IMR-90 (cell line): Measurements from ENCODE around the gene HEPACAM. TPM values are rescaled to one million over a fixed set of nuclear protein-coding genes. Genes with fewer than 3 reads are reported as not detected.

Experiments
- ATAC-seq: fragments of 200-7000 bp; cut with Tn5 transposase; 2 replicates; pipeline ENCODE4 v1.9.1; 2020; ENCODE audit warnings: low read depth, mild to moderate bottlenecking, moderate library complexity
- BruUV-seq: library from RNA; stranded (reverse); fragments of 400-500 nt; replicated peaks from 2 replicates; lab custom pipeline; 2021; lab: Mats Ljungman, UMichigan
- CTCF ChIA-PET: fragments of 300-600 bp; formaldehyde crosslinking; extraction: SDS; loops from one replicate; lab custom pipeline; 2021; ENCODE audit warnings: antibody characterized with exemption; lab: Yijun Ruan, JAX
- POLR2A ChIA-PET: fragments of 300-600 bp; sonication (Branson Sonifier 250); formaldehyde crosslinking; loops from one replicate; lab custom pipeline; 2022; ENCODE audit warnings: antibody characterized with exemption; ENCODE audit not compliant: unreplicated experiment; lab: Charles Lee
- DNase-seq: peaks from one replicate; pipeline ENCODE4 v3.0.0; 2013
- H2AFZ ChIP-seq: replicated peaks from 2 replicates; pipeline ENCODE3; 2013; ENCODE audit warnings: low read length, mild to moderate bottlenecking; ENCODE audit not compliant: poor library complexity
- H2AK5ac ChIP-seq: 2 replicates; pipeline ENCODE4 v1.6.1; 2013; ENCODE audit warnings: low read depth, low read length, inconsistent platforms
- H2AK9ac ChIP-seq: replicated peaks from 2 replicates; pipeline ENCODE3; 2013; ENCODE audit warnings: mild to moderate bottlenecking, low read depth, low read length, moderate library complexity; ENCODE audit not compliant: poor library complexity
- H2BK120ac ChIP-seq: 2 replicates; pipeline ENCODE4 v1.6.1; 2013; ENCODE audit warnings: low read depth, low read length, inconsistent platforms
- H2BK15ac ChIP-seq: 3 replicates; pipeline ENCODE4 v1.6.1; 2013; ENCODE audit warnings: low read depth, low read length, inconsistent platforms
- H2BK20ac ChIP-seq: 2 replicates; pipeline ENCODE4 v1.6.1; 2013; ENCODE audit warnings: low read depth, mild to moderate bottlenecking, inconsistent platforms, low read length, moderate library complexity
- H2BK5ac ChIP-seq: 2 replicates; pipeline ENCODE4 v1.6.1; 2013; ENCODE audit warnings: mild to moderate bottlenecking, low read depth, low read length, inconsistent platforms; ENCODE audit not compliant: poor library complexity, severe bottlenecking
- H3K14ac ChIP-seq: replicated peaks from 2 replicates; pipeline ENCODE4 v1.6.1; 2013; ENCODE audit warnings: low read depth, low read length, inconsistent platforms
- H3K18ac ChIP-seq: 2 replicates; pipeline ENCODE4 v1.6.1; 2013; ENCODE audit warnings: low read depth, low read length, control low read depth
- H3K23ac ChIP-seq: 2 replicates; pipeline ENCODE4 v1.6.1; 2013; ENCODE audit warnings: low read depth, low read length, inconsistent platforms
- H3K27ac ChIP-seq: 2 replicates; pipeline ENCODE4 v1.5.1; 2013; ENCODE audit warnings: mild to moderate bottlenecking, control low read depth, low read length; ENCODE audit not compliant: insufficient read depth
- H3K27me3 ChIP-seq: 2 replicates; pipeline ENCODE4 v1.6.1; 2013; ENCODE audit warnings: low read length; ENCODE audit not compliant: control insufficient read depth, insufficient read depth
- H3K36me3 ChIP-seq: 2 replicates; pipeline ENCODE4 v1.6.1; 2013; ENCODE audit warnings: low read length, mixed read lengths; ENCODE audit not compliant: control insufficient read depth, insufficient read depth
- H3K4ac ChIP-seq: 2 replicates; pipeline ENCODE4 v1.6.1; 2013; ENCODE audit warnings: low read depth, low read length, inconsistent platforms
- H3K4me1 ChIP-seq: 2 replicates; pipeline ENCODE4 v1.6.1; 2013; ENCODE audit warnings: low read length, mixed read lengths; ENCODE audit not compliant: control insufficient read depth, insufficient read depth
- H3K4me2 ChIP-seq: 2 replicates; pipeline ENCODE4 v1.6.1; 2013; ENCODE audit warnings: low read depth, mild to moderate bottlenecking, control low read depth, low read length, moderate library complexity
- H3K4me3 ChIP-seq: 2 replicates; pipeline ENCODE4 v1.5.1; 2013; ENCODE audit warnings: low read depth, mild to moderate bottlenecking, control low read depth, low read length, moderate library complexity; ENCODE audit not compliant: insufficient read depth
- H3K56ac ChIP-seq: 2 replicates; pipeline ENCODE4 v1.6.1; 2013; ENCODE audit warnings: low read length, inconsistent platforms; ENCODE audit not compliant: insufficient read depth; ENCODE audit errors: extremely low read depth
- H3K79me1 ChIP-seq, 2 experiments: 2 replicates each; pipeline ENCODE4 v1.6.1; 2013; ENCODE audit warnings: low read length in 2 of 2, inconsistent platforms in 1 of 2, low read depth in 1 of 2
- H3K9ac ChIP-seq: 2 replicates; pipeline ENCODE4 v1.6.1; 2013; ENCODE audit warnings: low read depth, low read length, control low read depth
- H3K9me1 ChIP-seq: 2 replicates; pipeline ENCODE4 v1.6.1; 2013; ENCODE audit warnings: low read length, inconsistent platforms; ENCODE audit not compliant: insufficient read depth
- H3K9me3 ChIP-seq: 2 replicates; pipeline ENCODE4 v1.6.1; 2013; ENCODE audit warnings: low read length; ENCODE audit not compliant: control insufficient read depth, insufficient read depth
- H4K20me1 ChIP-seq: 2 replicates; pipeline ENCODE4 v1.6.1; 2013; ENCODE audit warnings: low read length, inconsistent platforms; ENCODE audit not compliant: insufficient read depth
- H4K5ac ChIP-seq: 2 replicates; pipeline ENCODE4 v1.6.1; 2013; ENCODE audit warnings: mild to moderate bottlenecking, low read depth, low read length, control low read depth
- H4K8ac ChIP-seq, 2 experiments: 2 replicates each; pipeline ENCODE4 v1.6.1; 2013; ENCODE audit warnings: low read depth in 2 of 2, low read length in 2 of 2, control low read depth in 1 of 2, inconsistent platforms in 1 of 2
- H4K91ac ChIP-seq: 2 replicates; pipeline ENCODE4 v1.6.1; 2013; ENCODE audit warnings: low read depth, low read length, inconsistent platforms; ENCODE audit not compliant: insufficient read depth
- BHLHE40 ChIP-seq: fragments of 150-350 bp; IDR thresholded peaks from 2 replicates; pipeline ENCODE4 v1.6.1; 2016; ENCODE audit warnings: mild to moderate bottlenecking, low read depth, low read length
- CEBPB ChIP-seq: IDR thresholded peaks from 2 replicates; pipeline ENCODE4 v1.6.1; 2012; ENCODE audit warnings: low read depth, low read length, improper control_type of control experiment
- CHD1 ChIP-seq: IDR thresholded peaks from 2 replicates; pipeline ENCODE4 v1.6.1; 2012; ENCODE audit warnings: low read depth, low read length, improper control_type of control experiment
- CTCF ChIP-seq: conservative IDR thresholded peaks from 2 replicates; pipeline ENCODE4 v1.5.1; 2012; ENCODE audit warnings: mild to moderate bottlenecking, low read depth, low read length, improper control_type of control experiment
- ELK1 ChIP-seq: fragments of 150-350 bp; IDR thresholded peaks from 2 replicates; pipeline ENCODE4 v1.6.1; 2016; ENCODE audit warnings: low read depth, mild to moderate bottlenecking, low read length, moderate library complexity, borderline replicate concordance
- FOS ChIP-seq: fragments of 150-350 bp; IDR thresholded peaks from 2 replicates; pipeline ENCODE4 v1.6.1; 2016; ENCODE audit warnings: low read depth, low read length
- MAFK ChIP-seq: IDR thresholded peaks from 2 replicates; pipeline ENCODE4 v1.6.1; 2012; ENCODE audit warnings: low read depth, low read length, improper control_type of control experiment
- MAZ ChIP-seq: IDR thresholded peaks from 2 replicates; pipeline ENCODE4 v1.6.1; 2012; ENCODE audit warnings: low read depth, mild to moderate bottlenecking, low read length, improper control_type of control experiment, moderate library complexity, borderline replicate concordance
- MXI1 ChIP-seq: IDR thresholded peaks from 2 replicates; pipeline ENCODE4 v1.6.1; 2012; ENCODE audit warnings: low read depth, mild to moderate bottlenecking, low read length, moderate library complexity, borderline replicate concordance
- NFE2L2 ChIP-seq: fragments of 150-350 bp; IDR thresholded peaks from 2 replicates; pipeline ENCODE4 v1.6.1; 2016; ENCODE audit warnings: low read depth, mild to moderate bottlenecking, low read length
- POLR2A ChIP-seq: IDR thresholded peaks from 2 replicates; pipeline ENCODE4 v1.6.1; 2012; ENCODE audit warnings: mild to moderate bottlenecking, low read depth, low read length
- RAD21 ChIP-seq: IDR thresholded peaks from 2 replicates; pipeline ENCODE4 v1.6.1; 2012; ENCODE audit warnings: low read length, improper control_type of control experiment
- RCOR1 ChIP-seq: IDR thresholded peaks from 2 replicates; pipeline ENCODE4 v1.6.1; 2012; ENCODE audit warnings: mild to moderate bottlenecking, low read length, improper control_type of control experiment; ENCODE audit not compliant: insufficient replicate concordance
- RFX5 ChIP-seq: IDR thresholded peaks from 2 replicates; pipeline ENCODE4 v1.8.0; 2012; ENCODE audit warnings: low read depth, mild to moderate bottlenecking, low read length, moderate library complexity
- SMC3 ChIP-seq: fragments of 150-350 bp; IDR thresholded peaks from 2 replicates; pipeline ENCODE4 v1.6.1; 2016; ENCODE audit warnings: low read depth, mild to moderate bottlenecking, antibody characterized with exemption, low read length, moderate library complexity
- USF2 ChIP-seq: fragments of 150-350 bp; IDR thresholded peaks from 2 replicates; pipeline ENCODE4 v1.6.1; 2017; ENCODE audit warnings: mild to moderate bottlenecking, antibody characterized with exemption, low read length, low read depth
- WGBS, 2 experiments: methylation state at CpG; one replicate each; pipeline versions ENCODE4 v1.1.5 to v1.1.7; 2013; ENCODE audit warnings: missing lambda C conversion rate in 2 of 2; ENCODE audit not compliant: insufficient read length in 1 of 2; ENCODE audit errors: extremely low coverage in 2 of 2; 5-methylcytosine and 5-hydroxymethylcytosine counted together
- dilution Hi-C: fragments of 300-500 bp; cut with HindIII; formaldehyde crosslinking; loops from one replicate; pipeline ENCODE4 v1.14.3; 2018; ENCODE audit warnings: low sequenced_read_pairs; ENCODE audit not compliant: unreplicated experiment
- in situ Hi-C: fragments of 300-500 bp; cut with MboI; formaldehyde crosslinking; loops from 3 replicates; pipeline ENCODE4 v1.14.3; 2019; ENCODE audit warnings: low sequenced_read_pairs, inconsistent platforms, mixed read lengths
- intact Hi-C: fragments of 100-400 bp; cut with micrococcal nuclease; formaldehyde crosslinking; loops from 2 replicates; pipeline ENCODE4 v1.10.0; 2022
- polyA plus RNA-seq, 3 experiments: library from polyadenylated mRNA; depleted of rRNA; stranded (reverse); fragments of >200 nt; gene quantifications; 2 replicates each; pipeline ENCODE4 v1.2.3, GENCODE V29; 2012; ENCODE audit warnings: low replicate concordance in 1 of 3
- total RNA-seq: library from RNA; depleted of rRNA; stranded (reverse); fragments of >200 nt; gene quantifications from 2 replicates; pipeline ENCODE4 v1.2.3, GENCODE V29; 2012

Gene HEPACAM
- total and polyA plus RNA-seq, 2 of the 4 experiments (the other 2 are of a cell fraction) = 0.09 to 0.18 TPM

- no peak overlapping the region for H3K18ac ChIP-seq
- no peak overlapping the region for H3K56ac ChIP-seq
- H3K14ac ChIP-seq = no peak overlapping the region
- H2AK9ac ChIP-seq = no peak overlapping the region
- no peak overlapping the region for H3K9ac ChIP-seq
- dilution Hi-C loops (no loop called here), in situ Hi-C loops (no loop called here), intact Hi-C loops (loop anchor here (10.0 kb wide), 1 partner anchor 533 kb away; no protein-coding TSS in a partner anchor)
- peaks cover 0 to 6% of the 10 kb centered on the region in 2 experiments; a peak in 2 of 4 replicates for H3K79me1 ChIP-seq
- 68% methylated on average over 8 of the region's 8 CpGs; no CpG with 5 or more reads in 1 of the 2 experiments for WGBS, 2 experiments
- BruUV-seq = no TSS peak
- DNase-seq = no peak
- no peak overlapping the region for H2BK15ac ChIP-seq
- H2BK120ac ChIP-seq = no peak overlapping the region
- no peak overlapping the region for H3K4me3 ChIP-seq
- no peak overlapping the region for H2BK5ac ChIP-seq
- peaks cover 59% of the 10 kb centered on the region for H3K27me3 ChIP-seq
- no peaks in the 10 kb centered on the region for H4K20me1 ChIP-seq
- H3K4me1 ChIP-seq = peaks cover 3% of the 10 kb centered on the region
- H4K8ac ChIP-seq = no peak overlapping the region
- no peak overlapping the region for H2AFZ ChIP-seq
- H2BK20ac ChIP-seq = no peak overlapping the region
- no peak overlapping the region for H3K4ac ChIP-seq
- no peaks in the 10 kb centered on the region for H3K36me3 ChIP-seq
- H3K23ac ChIP-seq = no peak overlapping the region
- H3K9me1 ChIP-seq = no peaks in the 10 kb centered on the region; the same call in 1 of the 2 replicates
- no peak overlapping the region for H2AK5ac ChIP-seq
- CTCF ChIA-PET = interaction anchor here (1.2 kb wide), 1 partner anchor 228 kb away, joined by 3 read pairs; no protein-coding TSS in a partner anchor
- POLR2A ChIA-PET = no interaction called here
- no peak overlapping the region for H3K27ac ChIP-seq
- TF ChIP-seq CEBPB = no peak
- no peak for TF ChIP-seq FOS
- TF ChIP-seq RCOR1 = no peak
- no peak for TF ChIP-seq POLR2A
- TF ChIP-seq RFX5 = no peak
- TF ChIP-seq NFE2L2 = no peak
- TF ChIP-seq USF2 = no peak
- no peak for TF ChIP-seq CHD1
- no peak for TF ChIP-seq SMC3
- no peak for TF ChIP-seq RAD21
- TF ChIP-seq MXI1 = no peak
- TF ChIP-seq CTCF = no peak
- TF ChIP-seq BHLHE40 = no peak
- TF ChIP-seq MAZ = no peak
- no peak for TF ChIP-seq MAFK
- no peak for TF ChIP-seq ELK1
- no peak overlapping the region for H4K91ac ChIP-seq
- H3K9me3 ChIP-seq = no peaks in the 10 kb centered on the region
- no peak for ATAC-seq
- no peak overlapping the region for H4K5ac ChIP-seq
- no peak overlapping the region for H3K4me2 ChIP-seq
Observed at GRCh38 chr11:124872280-124872679, 63.6 kb downstream of the HEPACAM start.
